ENCODE data around the gene DNAJC15. TPM values are rescaled to one million over a fixed set of nuclear protein-coding genes. Genes with fewer than 3 reads are reported as not detected.

Gene DNAJC15
- total and polyA plus RNA-seq, 2 experiments from 2014 or later: 25.9 to 70.5 TPM

- no peak for TF ChIP-seq EZH2phosphoT487 (IDR thresholded peaks at IDR 0.05; ENCODE audit: insufficient read depth, low read depth)
- no peak for TF ChIP-seq EZH2 (IDR thresholded peaks at IDR 0.05; ENCODE audit: insufficient read depth, poor library complexity, severe bottlenecking)
- no peaks in the 10 kb centered on the region for H3K9me2 ChIP-seq (ENCODE audit: insufficient read depth)
- peaks cover 34% of the 10 kb centered on the region for H3F3A ChIP-seq (ENCODE audit: insufficient read depth)
- no peaks in the 10 kb centered on the region for H3K79me2 ChIP-seq (ENCODE audit: insufficient read depth)
- H3K4me3 ChIP-seq: no peak overlapping the region
- H3K27ac ChIP-seq: no peak overlapping the region
- no peaks in the 10 kb centered on the region for H3K9me3 ChIP-seq (ENCODE audit: low read depth)
- 74% methylated on average over 4 of the region's 4 CpGs for WGBS, 2 experiments (ENCODE audit: low coverage in 1 of 2, low lambda C conversion rate in 2 of 2, missing lambda C conversion rate in 2 of 2)
- no peak overlapping the region for H2AFZ ChIP-seq
- no peak overlapping the region for H3K4me2 ChIP-seq (ENCODE audit: unreplicated experiment)
- in situ Hi-C loops (cut with MboI): no loop called here
- no peak for DNase-seq
- no peaks in the 10 kb centered on the region for H4K20me1 ChIP-seq (ENCODE audit: insufficient read depth)
- H3K9ac ChIP-seq: no peak overlapping the region
- peaks cover 36% of the 10 kb centered on the region for H3K4me1 ChIP-seq (ENCODE audit: insufficient read depth)
- H3K27me3 ChIP-seq (replicated peaks; ENCODE audit: insufficient read depth): no peaks in the 10 kb centered on the region
- no peaks in the 10 kb centered on the region for H3K36me3 ChIP-seq (ENCODE audit: low read depth)
Observed at GRCh38 chr13:43000676-43001075, 22.7 kb upstream of the DNAJC15 start.

- no peak overlapping the region for H2AFZ ChIP-seq
- no peaks in the 10 kb centered on the region for H3K27me3 ChIP-seq (replicated peaks; ENCODE audit: insufficient read depth)
- WGBS, 2 experiments (ENCODE audit: low coverage in 1 of 2, low lambda C conversion rate in 2 of 2, missing lambda C conversion rate in 2 of 2): 94 to 97% methylated on average over 2 of the region's 2 CpGs
- H3K9ac ChIP-seq: no peak overlapping the region
- TF ChIP-seq EZH2 (IDR thresholded peaks at IDR 0.05; ENCODE audit: insufficient read depth, poor library complexity, severe bottlenecking) (no peak), EZH2phosphoT487 (IDR thresholded peaks at IDR 0.05; ENCODE audit: insufficient read depth, low read depth) (no peak)
- H4K20me1 ChIP-seq (ENCODE audit: insufficient read depth): no peaks in the 10 kb centered on the region
- H3F3A ChIP-seq (ENCODE audit: insufficient read depth): peaks cover 35% of the 10 kb centered on the region
- DNase-seq: no peak
- no peak overlapping the region for H3K27ac ChIP-seq
- no peak overlapping the region for H3K4me3 ChIP-seq
- H3K4me1 ChIP-seq (ENCODE audit: insufficient read depth): peaks cover 35% of the 10 kb centered on the region
- no peaks in the 10 kb centered on the region for H3K9me2 ChIP-seq (ENCODE audit: insufficient read depth)
- H3K79me2 ChIP-seq (ENCODE audit: insufficient read depth): no peaks in the 10 kb centered on the region
- no peaks in the 10 kb centered on the region for H3K9me3 ChIP-seq (ENCODE audit: low read depth)
- no peaks in the 10 kb centered on the region for H3K36me3 ChIP-seq (ENCODE audit: low read depth)
- no peak overlapping the region for H3K4me2 ChIP-seq (ENCODE audit: unreplicated experiment)
- in situ Hi-C loops (cut with MboI): no loop called here
Observed at GRCh38 chr13:43002021-43002420, 21.4 kb upstream of the DNAJC15 start.

DNA sequence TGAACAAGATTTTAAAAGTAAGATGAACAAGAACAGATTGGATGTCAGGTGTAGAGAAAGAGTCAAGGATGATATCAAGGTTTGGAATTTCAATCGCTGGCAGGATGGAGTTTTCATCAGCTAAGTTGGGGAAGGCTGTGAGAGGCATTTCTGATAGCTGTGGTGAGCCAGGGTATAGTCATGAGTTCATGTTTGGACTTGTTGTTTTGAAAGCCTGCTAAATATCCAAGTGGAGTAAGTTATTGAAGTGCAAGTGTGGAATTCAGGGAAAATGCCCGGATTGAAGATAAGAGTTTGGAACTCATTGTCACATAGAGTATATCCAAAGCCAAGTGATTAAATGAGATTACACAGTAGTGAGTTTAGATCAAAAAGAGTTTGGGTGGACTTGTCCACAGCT is 20.4 kb upstream of the DNAJC15 start:
- in situ Hi-C loops (cut with MboI): no loop called here
- Histone ChIP-seq H3K36me3 (ENCODE audit: low read depth) (no peaks in the 10 kb centered on the region), H3K4me3 (no peak overlapping the region), H3K79me2 (ENCODE audit: insufficient read depth) (no peaks in the 10 kb centered on the region), H4K20me1 (ENCODE audit: insufficient read depth) (no peaks in the 10 kb centered on the region), H3K27ac (no peak overlapping the region), H3K9ac (no peak overlapping the region), H3K9me2 (ENCODE audit: insufficient read depth) (no peaks in the 10 kb centered on the region), H3F3A (ENCODE audit: insufficient read depth) (peaks cover 30% of the 10 kb centered on the region), H3K4me1 (ENCODE audit: insufficient read depth) (peaks cover 34% of the 10 kb centered on the region), H3K4me2 (ENCODE audit: unreplicated experiment) (no peak overlapping the region), H2AFZ (no peak overlapping the region), H3K9me3 (ENCODE audit: low read depth) (no peaks in the 10 kb centered on the region), H3K27me3 (replicated peaks; ENCODE audit: insufficient read depth) (no peaks in the 10 kb centered on the region)
- 69 to 86% methylated on average over 2 of the region's 2 CpGs for WGBS, 2 experiments (ENCODE audit: low coverage in 1 of 2, low lambda C conversion rate in 2 of 2, missing lambda C conversion rate in 2 of 2)
- TF ChIP-seq EZH2 (IDR thresholded peaks at IDR 0.05; ENCODE audit: insufficient read depth, poor library complexity, severe bottlenecking) (no peak), EZH2phosphoT487 (IDR thresholded peaks at IDR 0.05; ENCODE audit: insufficient read depth, low read depth) (no peak)
- no peak for DNase-seq

GRCh38 chr13:43003729-43004128 is 19.7 kb upstream of the DNAJC15 start:
- no peaks in the 10 kb centered on the region for H3K36me3 ChIP-seq (ENCODE audit: low read depth)
- no peak overlapping the region for H3K9ac ChIP-seq
- H3K79me2 ChIP-seq (ENCODE audit: insufficient read depth): no peaks in the 10 kb centered on the region
- DNase-seq: no peak
- no peak overlapping the region for H2AFZ ChIP-seq
- H3K9me2 ChIP-seq (ENCODE audit: insufficient read depth): no peaks in the 10 kb centered on the region
- H3K27ac ChIP-seq: no peak overlapping the region
- in situ Hi-C loops (cut with MboI): no loop called here
- peaks cover 28% of the 10 kb centered on the region for H3F3A ChIP-seq (ENCODE audit: insufficient read depth)
- H3K4me1 ChIP-seq (ENCODE audit: insufficient read depth): peaks cover 40% of the 10 kb centered on the region
- H3K4me3 ChIP-seq: no peak overlapping the region
- H4K20me1 ChIP-seq (ENCODE audit: insufficient read depth): no peaks in the 10 kb centered on the region
- no peaks in the 10 kb centered on the region for H3K9me3 ChIP-seq (ENCODE audit: low read depth)
- 87% methylated on average over 6 of the region's 6 CpGs for WGBS, 2 experiments (ENCODE audit: low coverage in 1 of 2, low lambda C conversion rate in 2 of 2, missing lambda C conversion rate in 2 of 2)
- TF ChIP-seq EZH2phosphoT487 (IDR thresholded peaks at IDR 0.05; ENCODE audit: insufficient read depth, low read depth): no peak
- no peak for TF ChIP-seq EZH2 (IDR thresholded peaks at IDR 0.05; ENCODE audit: insufficient read depth, poor library complexity, severe bottlenecking)
- H3K27me3 ChIP-seq (replicated peaks; ENCODE audit: insufficient read depth): no peaks in the 10 kb centered on the region
- no peak overlapping the region for H3K4me2 ChIP-seq (ENCODE audit: unreplicated experiment)

Data from GM23248 (cell line).